ENCODE results near the gene WIPI1.
A peak's percentile ranks its signal among the peaks of the same experiment; 100 is the strongest.
"Not testable (repeated sequence)": the region's sequence is repeated elsewhere in the genome, so short reads cannot be mapped to it uniquely, and the experiment has no call there.

Gene WIPI1

GRCh38 chr17:68437979-68438822 lies 19.1 kb downstream of the WIPI1 start:
- peak; percentile 45 to 58 for DNase-seq

DNA sequence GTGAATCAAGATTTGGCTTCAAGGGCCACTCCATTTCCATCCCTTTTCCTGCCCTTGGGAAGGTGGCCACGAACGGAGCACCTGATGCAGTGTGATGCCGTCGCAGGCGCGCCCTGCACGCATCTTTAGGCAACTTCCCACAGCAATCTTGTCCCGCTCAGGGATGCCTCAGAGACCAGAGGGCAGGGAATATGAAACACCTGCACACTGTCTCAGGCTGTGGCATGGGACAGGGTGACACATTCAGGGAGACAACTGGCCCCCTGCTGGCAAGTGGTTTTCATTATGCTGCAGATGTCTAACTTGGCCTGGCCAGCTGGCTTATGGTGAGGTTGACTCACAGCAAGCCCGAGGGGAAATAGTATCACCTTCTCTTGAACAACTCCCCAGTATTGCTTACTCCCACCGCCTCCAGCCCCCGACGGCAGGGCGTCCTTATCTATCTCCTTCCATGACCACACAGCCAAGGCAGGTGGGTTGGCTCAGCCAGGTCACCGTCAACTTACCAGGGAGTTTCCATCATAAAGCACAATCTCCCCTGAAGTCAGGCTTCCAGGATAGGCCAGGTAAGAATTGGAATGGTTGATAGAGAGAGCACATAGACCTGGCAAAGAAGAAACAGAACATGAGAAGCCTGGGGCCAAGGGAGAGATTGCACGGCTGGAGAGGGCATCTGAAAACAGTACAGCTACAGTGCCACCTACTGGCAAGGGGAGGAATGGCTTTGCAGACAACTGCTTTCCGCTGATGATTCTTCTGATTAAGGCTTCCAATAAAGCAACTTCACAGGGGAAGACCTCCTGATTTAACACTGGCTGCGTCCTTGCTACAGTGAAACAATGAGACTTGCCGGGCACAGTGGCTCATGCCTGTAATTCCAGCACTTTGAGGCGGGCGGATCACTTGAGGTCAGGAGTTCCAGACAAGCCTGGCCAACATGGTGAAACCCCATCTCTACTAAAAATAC lies 21.1 kb downstream of the WIPI1 start:
- peak; percentile 87 to 89 for DNase-seq

DNA sequence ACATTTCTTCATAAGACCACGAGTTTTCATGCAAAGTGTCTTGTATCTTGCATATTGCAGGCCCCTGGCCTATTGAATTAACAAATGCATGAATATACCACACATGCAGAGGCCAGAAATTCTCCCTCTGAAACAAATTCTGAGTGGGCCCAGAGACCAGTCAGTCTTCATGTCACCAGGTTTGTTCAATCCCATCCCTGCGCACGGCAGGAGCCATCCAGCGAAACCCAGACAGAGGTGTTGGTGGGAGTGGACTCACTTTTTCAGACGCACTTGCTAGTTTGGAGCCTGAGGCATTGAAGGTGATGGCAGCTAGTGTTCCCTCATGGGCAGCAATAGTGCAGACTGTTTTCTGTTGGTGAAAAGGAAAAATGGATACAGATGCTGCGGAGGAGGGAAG lies 21.9 kb downstream of the WIPI1 start:
- DNase-seq, result no peak

DNA sequence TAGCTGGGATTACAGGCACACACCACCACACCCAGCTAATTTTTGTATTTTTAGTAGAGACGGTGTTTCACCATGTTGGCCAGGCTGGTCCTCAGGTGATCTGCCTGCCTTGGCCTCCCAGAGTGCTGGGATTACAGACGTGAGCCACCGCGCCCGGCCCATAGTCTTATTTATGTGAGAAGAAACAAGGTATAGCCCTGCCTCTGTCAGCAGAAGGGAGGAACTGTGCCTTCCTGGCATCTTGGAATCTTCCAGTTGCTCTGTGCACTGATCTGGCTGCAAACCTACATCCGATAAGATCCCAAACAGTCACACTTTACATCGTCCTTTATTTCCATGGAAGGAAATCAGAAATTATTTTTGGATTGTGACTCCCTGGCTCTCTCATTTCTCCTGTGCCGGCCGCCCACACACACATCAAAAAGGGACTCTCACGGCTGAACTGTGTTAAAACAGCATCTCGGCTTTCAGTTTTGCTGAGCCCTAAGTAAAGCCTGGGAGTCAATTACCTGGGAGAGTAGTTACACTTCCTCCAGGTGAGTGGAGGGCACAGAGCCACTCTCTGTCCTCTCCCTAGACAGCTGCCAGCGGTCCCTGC lies 23.3 kb downstream of the WIPI1 start:
- DNase-seq, result no peak

DNA sequence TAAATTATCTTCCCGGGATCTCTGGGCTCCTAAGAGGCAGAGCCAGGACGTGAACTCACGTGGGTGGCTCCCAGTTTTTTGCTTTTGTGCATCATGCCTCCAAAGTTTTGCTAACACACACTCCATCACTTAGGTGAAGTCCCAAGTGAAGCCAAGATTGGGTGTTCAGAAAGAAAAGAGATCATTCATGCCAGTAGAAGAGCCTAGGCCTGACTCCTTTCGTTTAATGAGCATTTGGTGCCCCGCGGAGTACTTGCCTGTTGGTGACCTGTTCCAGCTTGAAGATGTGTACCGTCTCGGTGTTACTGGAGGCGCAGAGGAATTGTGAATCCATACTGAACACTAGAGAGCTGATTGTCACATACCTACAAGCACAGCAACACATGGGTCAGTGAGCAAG lies 24.1 kb downstream of the WIPI1 start:
- DNase-seq, result no peak

GRCh38 chr17:68432086-68432864 lies 25.0 kb downstream of the WIPI1 start:
- no peak for DNase-seq

DNA sequence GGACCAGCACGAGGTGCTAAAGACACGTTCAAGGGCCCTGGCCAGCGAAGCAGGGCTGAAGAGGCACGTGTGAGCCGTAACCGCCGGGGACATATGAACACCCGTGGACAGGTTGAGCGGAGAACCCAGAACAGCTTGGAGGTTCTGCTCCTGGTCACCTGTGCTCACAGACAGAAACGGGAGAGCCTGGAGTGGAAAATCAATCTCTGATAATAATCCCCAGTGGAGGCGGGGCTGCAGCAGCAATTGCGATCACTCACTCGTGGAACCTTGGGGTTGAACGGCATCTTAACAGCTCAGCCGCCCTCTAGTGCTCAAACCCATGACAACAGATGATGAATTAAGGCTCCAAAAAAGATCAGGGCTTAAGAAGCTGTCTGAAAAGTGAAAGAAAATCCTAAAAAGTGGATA lies 25.6 kb downstream of the WIPI1 start:
- peak; percentile 40 to 45 for DNase-seq

DNA sequence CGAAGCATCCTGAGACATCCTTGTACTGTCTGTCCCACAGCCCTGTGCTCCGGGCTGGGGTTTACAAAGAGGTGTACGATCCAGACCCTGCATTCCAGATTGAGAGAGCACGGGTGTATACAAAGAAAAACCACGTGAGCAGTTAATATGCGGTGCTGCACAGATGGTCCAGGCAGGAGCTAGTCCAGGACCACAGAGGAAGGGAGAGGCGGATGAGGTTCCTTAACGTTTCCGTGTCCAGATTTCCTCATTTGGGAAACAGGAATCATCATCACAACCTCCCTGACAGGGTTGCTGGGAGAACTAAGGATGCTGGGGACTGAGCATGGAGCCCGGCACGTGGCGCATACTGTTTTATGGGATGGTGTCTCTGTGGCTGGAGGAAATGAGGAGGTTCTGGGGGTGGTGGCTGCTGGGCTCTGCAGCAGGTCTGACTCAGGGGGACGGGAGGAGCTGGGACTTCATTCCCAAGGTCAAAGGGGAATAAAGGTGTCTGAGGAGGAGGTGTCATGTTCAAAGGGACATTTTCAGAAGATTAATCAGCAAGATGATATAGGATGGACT lies 26.2 kb downstream of the WIPI1 start:
- no peak for DNase-seq

DNA sequence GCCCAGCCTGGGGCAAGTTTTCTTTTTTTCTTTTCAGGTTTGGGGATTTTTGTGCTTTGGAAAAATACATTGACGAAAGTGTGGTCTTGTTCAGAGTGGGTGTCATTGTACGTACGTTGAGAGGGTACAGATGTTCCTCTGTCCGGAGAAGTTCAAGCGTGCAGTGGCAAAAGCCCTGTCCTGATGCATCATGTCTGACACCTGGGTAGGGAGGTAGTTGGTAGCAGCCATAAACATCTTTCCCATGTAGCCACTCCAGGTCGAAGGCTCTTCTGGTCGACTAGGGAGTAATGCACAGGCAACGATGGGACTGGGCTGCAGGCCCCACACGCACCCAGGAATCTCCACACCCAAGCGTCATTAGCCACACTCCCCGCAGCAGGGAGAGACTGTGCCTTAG lies 27.4 kb downstream of the WIPI1 start:
- DNase-seq, result no peak

- DNase-seq, result no peak
Measured at GRCh38 chr17:68428498-68429172, 28.7 kb downstream of the WIPI1 start.

- no peak for DNase-seq
Measured at GRCh38 chr17:68427575-68427974, 29.7 kb downstream of the WIPI1 start.

DNA sequence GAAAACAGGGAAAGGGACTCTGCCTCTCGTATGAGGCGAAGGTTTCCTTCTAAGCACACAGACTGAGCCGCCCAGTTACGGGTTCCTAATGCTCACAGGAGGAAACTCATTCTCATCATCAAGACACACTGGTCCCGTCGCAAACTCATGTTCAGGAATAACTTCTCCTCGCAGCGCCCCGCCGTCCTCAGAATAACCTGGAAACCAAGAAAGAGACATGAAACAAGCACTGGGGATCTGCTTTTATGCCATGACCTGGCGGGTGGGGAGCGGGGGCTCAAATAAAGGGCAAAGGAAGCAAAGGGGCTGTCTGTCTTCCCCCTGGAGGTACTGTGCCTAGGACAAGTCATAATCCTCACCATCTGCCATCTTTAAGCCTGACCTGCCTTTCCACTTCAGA lies 31.3 kb downstream of the WIPI1 start:
- DNase-seq, result no peak

GRCh38 chr17:68424861-68425260 lies 32.4 kb downstream of the WIPI1 start:
- DNase-seq, result no peak

DNA sequence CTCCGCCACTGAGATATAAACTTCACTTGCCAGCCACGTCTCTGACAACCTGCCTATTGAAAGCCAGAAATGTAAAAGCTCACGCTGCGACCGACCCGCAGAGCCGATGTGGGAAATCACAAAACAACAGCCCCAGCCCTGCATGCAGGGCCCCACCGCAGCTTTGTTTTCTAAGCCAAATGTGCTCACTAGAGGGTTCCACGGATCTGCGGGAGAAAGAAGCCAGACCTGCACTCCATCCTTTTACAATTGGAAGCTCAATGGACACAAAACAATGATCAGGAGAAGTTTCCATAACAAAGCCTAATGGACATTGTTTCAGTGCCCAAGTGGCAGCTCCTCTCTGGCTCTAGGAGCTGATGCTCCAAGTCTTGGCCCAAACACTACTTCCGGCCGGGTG lies 33.1 kb downstream of the WIPI1 start:
- DNase-seq, result no peak

GRCh38 chr17:68423251-68423650 lies 34.0 kb downstream of the WIPI1 start:
- no peak for DNase-seq

GRCh38 chr17:68422821-68423220 lies 34.5 kb downstream of the WIPI1 start:
- DNase-seq, result no peak

GRCh38 chr17:68421486-68421885 lies 35.8 kb downstream of the WIPI1 start:
- no peak for DNase-seq

- no peak for DNase-seq
Measured at GRCh38 chr17:68420065-68420464, 37.2 kb downstream of the WIPI1 start.

DNA sequence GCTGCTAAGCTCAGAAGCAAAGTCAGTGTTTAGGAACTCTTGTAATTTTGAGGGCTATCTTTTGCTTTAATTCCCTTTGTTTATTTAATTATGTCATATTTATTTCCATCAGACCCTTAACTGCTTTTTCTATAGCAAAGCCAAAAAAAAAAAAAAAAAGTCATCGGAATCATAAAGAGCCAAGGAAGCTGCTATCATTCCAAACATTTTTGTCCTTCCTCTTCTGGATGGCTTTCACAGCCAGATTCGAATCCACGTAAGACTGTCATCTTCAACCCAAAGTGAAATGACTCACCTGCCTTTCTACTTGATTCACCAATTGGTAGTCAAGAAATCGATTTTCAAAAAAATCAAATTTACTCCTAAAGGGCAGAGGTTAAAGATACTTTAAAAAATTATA lies 38.4 kb downstream of the WIPI1 start:
- DNase-seq, result no peak

GRCh38 chr17:68417317-68417716 lies 40.0 kb downstream of the WIPI1 start:
- no peak for DNase-seq

GRCh38 chr17:68414901-68415300 lies 42.4 kb downstream of the WIPI1 start:
- DNase-seq, result not testable (repeated sequence)

Data from activated T-cell treated with anti-CD3 and anti-CD28 coated beads, Interleukin-2, amount 50 U/mL, for 48 hours (primary cell).